Activated CD4-positive, CD25-positive, alpha-beta regulatory T cell (primary cell): ENCODE data around the gene TNFSF12.
A peak's percentile ranks its signal among the peaks of the same experiment; 100 is the strongest.

Source experiments
- DNase-seq, 4 experiments: peaks; one replicate each; lab custom pipeline; 2025; lab: John Stamatoyannopoulos, UW

TNFSF12 gene

DNA sequence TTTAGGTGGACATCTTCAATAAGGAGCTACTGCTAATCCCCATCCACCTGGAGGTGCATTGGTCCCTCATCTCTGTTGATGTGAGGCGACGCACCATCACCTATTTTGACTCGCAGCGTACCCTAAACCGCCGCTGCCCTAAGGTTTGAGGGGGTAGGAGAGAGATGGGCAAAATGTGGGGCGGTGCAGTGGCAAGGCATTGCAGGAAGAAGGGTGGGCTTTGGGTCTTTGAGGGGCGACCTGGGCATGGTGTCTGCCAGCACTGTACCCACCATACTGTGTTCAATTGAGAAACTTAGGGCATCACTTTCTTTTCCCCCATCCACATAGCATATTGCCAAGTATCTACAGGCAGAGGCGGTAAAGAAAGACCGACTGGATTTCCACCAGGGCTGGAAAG lies 21.5 kb downstream of the TNFSF12 start:
- no peak for DNase-seq

GRCh38 chr17:7572338-7572587 lies 23.4 kb downstream of the TNFSF12 start:
- DNase-seq, result no peak

DNA sequence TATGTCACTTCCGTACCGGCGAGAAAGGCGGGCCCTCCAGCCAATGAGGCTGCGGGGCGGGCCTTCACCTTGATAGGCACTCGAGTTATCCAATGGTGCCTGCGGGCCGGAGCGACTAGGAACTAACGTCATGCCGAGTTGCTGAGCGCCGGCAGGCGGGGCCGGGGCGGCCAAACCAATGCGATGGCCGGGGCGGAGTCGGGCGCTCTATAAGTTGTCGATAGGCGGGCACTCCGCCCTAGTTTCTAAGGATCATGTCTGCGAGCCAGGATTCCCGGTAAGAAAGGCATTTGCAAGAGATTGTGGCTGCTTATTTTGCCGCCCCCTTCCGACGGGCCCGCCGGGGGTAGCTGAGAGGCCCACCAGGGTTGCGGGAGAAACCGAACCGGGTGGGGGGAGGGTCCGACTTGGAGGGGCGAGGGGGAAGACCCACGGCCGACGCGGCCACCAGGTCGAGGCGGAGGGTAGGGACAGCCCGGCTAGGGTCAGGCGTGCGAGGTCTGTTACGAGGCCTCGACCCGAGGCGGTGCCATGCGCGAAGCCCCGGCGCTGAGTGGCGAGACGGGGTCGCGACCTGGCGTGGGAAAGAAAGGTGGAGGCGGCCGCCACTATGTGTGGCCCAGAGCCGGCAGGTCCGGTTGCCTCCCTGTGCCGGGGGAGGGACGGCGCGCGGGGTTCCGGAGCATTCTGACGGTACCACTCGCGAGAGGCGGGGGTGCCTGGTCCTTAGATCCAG lies 23.9 kb downstream of the TNFSF12 start:
- peak; percentile 97 to 99 (median 99) for DNase-seq

DNA sequence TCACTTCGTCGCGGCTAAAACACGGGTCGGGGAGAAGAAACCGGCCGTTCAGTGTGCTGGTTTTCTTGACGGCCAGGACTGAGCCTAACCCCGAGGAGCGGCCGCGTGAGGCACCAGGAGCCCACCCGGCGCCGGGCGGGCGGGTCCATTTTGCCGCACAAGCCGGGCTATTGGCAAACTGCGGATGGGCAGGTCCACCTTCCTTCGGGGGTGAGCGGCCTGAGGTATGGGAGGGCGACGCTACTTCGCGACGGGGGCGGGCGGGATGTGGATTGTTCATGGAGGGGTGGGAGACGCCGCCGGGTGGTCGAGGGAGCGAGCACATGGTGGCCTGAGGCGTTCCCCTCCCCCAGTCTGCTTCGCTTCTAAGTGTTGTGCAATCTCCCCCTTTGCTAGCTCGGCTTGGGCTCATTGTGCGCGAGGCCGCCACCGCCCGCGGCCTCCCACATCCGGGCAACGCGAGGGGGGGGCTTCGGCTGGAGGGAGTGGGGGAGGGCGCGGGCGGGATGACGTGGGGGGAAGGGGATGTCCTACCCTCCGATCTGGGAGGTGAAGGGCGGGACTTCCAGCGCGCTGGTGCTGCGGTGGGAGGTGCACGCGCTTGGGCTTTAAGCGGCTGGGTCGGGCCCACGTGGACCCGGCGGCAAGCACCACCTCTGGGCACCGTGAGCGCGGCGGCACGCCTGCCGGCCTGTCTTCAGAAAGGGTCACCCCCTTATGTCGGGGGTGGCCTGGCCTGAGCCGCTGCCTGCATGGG lies 24.6 kb downstream of the TNFSF12 start:
- peak; percentile 79 to 92 (median 86) for DNase-seq

DNA sequence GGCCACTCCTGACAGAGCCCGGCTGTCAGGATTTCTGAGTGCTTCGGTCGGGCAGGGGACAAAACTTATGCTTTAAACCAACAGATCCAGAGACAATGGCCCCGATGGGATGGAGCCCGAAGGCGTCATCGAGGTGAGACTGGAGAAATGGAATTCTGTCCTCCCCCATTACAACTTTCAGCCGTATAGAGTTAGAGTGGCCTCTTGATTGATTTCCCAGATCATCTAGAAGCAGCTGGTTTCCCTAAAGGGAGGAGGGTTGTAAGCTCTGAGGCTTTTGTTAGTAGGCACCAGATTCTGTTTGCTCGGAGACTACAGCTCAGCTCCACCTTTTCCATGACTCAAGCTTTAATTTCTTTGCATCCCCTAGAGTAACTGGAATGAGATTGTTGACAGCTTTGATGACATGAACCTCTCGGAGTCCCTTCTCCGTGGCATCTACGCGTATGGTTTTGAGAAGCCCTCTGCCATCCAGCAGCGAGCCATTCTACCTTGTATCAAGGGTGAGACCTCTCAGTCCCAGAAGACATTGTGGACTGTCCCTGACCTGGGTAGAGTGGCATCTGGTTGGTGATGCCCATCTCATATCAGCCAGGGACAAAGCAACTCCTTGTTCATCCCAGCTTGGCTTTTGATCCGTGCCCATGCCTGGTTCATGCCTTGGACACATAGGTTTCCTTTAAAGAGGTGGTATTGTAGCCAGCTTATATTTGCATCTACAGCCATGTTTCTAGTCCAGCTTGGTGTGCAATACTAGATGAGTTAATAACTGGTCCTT lies 25.5 kb downstream of the TNFSF12 start:
- no peak for DNase-seq

GRCh38 chr17:7575481-7575883 lies 26.6 kb downstream of the TNFSF12 start:
- no peak for DNase-seq

DNA sequence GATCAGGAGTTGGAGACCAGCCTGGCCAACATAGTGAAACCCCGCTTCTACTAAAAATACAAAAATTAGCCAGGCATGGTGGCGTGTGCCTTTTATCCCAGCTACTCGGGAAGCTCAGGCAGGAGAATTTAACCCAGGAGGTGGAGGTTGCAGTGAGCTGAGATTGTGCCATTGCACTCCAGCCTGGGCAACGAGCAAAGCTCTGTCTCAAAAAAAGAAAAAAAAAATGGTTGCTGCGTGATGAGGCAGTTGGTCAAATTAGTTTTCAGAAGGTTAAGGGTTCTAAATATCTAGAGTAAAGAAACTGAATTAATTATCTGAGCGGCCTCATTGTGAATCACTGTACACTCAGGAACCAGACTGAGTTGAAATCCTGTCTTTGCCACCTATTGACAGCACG lies 27.1 kb downstream of the TNFSF12 start:
- DNase-seq, result no peak

DNA sequence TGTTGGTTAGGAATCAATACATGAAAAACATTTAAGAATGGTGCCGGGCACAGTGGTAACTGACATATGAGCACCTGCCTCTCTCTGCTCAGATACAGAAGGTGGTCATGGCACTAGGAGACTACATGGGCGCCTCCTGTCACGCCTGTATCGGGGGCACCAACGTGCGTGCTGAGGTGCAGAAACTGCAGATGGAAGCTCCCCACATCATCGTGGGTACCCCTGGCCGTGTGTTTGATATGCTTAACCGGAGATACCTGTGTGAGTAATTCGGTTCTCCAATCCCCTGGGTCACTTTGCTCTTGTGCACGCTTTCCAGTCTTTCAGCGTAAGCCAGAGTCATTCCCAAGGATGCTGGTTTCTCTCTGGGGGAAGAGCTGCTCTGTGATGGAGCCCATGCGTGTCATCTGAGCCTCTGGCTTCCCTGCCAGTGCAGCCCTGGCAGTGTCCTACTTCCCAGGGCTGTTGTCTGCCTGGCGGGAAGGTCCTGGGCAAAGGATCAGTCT lies 27.6 kb downstream of the TNFSF12 start:
- DNase-seq, result no peak

- DNase-seq, result no peak
These were observed 28.7 kb downstream of the TNFSF12 start for GRCh38 chr17:7577327-7578199.

- DNase-seq, result peak in 3 of 4 experiments; percentile 33 to 58 (median 35)
These were observed 30.4 kb downstream of the TNFSF12 start, which contains the start of gene CD68 for GRCh38 chr17:7579001-7579833. TSS of gene CD68 (plus strand) at chr17:7579638. CDS start at chr17:7579678, 40 bp downstream.

DNA sequence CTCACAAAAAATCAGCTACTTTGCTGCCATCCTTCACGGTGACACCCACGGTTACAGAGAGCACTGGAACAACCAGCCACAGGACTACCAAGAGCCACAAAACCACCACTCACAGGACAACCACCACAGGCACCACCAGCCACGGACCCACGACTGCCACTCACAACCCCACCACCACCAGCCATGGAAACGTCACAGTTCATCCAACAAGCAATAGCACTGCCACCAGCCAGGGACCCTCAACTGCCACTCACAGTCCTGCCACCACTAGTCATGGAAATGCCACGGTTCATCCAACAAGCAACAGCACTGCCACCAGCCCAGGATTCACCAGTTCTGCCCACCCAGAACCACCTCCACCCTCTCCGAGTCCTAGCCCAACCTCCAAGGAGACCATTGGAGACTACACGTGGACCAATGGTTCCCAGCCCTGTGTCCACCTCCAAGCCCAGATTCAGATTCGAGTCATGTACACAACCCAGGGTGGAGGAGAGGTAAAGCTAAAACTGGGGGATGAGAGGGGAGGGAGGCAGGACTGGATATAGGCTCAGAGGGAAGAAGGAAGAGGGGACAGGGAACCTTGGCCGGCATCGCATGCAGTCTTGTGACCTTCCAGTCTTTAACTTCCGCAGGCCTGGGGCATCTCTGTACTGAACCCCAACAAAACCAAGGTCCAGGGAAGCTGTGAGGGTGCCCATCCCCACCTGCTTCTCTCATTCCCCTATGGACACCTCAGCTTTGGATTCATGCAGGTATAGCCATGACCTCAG lies 31.2 kb downstream of the TNFSF12 start:
- DNase-seq, result no peak

- DNase-seq, result no peak
These were observed 32.0 kb downstream of the TNFSF12 start for GRCh38 chr17:7580604-7581575.

- no peak for DNase-seq
These were observed 33.8 kb downstream of the TNFSF12 start for GRCh38 chr17:7582396-7583252.

DNA sequence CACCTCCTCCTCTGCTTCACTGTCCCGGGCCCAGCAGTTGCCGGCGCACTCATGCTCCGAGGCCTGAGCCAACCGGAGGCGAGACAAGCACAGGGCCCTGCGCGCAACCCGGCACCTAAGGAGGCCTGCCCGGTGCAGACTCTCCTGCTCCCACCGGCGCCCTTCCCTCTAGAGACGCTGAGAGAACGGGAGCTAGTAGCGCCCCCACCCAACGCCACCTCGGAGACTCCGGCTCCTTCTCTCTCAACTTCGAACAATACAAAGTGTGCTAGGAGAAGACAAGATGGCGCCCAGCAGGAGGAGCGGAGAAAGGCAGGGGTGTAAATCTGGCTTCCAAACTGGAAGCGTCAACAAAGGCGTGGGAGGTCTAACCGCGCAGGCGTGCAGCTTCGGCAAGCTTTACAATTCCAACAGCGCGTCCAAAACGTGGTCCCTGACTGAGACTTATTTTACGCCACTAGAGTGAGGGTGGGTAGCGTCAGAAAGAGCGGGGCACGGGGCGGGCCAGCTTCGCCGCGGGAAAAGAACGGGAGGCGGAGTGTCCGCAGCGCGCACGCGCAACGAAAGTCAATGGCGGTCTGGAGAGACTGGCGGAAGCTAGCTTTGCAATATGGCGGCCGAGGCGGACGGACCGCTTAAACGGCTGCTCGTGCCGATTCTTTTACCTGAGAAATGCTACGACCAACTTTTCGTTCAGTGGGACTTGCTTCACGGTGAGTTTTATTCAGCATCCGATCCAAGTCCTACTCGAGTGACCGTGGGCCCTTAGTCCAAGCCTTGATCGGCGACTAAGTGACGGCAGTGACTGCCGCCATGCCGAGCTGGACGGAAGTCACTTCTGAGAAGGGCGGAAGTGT lies 34.6 kb downstream of the TNFSF12 start, which contains the start of gene MPDU1:
Gene MPDU1 (plus strand): TSS at position 600 of the 857 bp plus-strand sequence. CDS start 11 bp downstream, at position 611.
- DNase-seq, result peak; percentile 82 to 87 (median 85)

- DNase-seq, result no peak
These were observed 38.0 kb downstream of the TNFSF12 start for GRCh38 chr17:7586673-7587419.
